K562 treated with DMSO at 1 percent for 24 hours (cell line): ENCODE data around the gene OXCT2. TPM values are rescaled to one million over a fixed set of nuclear protein-coding genes. Genes with fewer than 3 reads are reported as not detected.

ENCODE experiments used
- total RNA-seq: library from RNA; unstranded; fragments of 300-600 nt; gene quantifications from 2 replicates; pipeline ENCODE4 v1.2.3, GENCODE V29; 2022; ENCODE audit warnings: low read depth; ENCODE audit not compliant: insufficient read depth

OXCT2 gene
- total RNA-seq: 1.1 and 2.3 TPM in 2 replicates

GRCh38 chr1:39771022-39771532 lies at the start of gene OXCT2:
TSS of gene OXCT2 (minus strand) at chr1:39771348. CDS start at chr1:39771255, 93 bp downstream.

GRCh38 chr1:39788758-39789570 lies 17.8 kb upstream of the OXCT2 start, which contains the start of gene BMP8B:
TSS of gene BMP8B (minus strand) at chr1:39788865. CDS start at chr1:39788485, 380 bp downstream.

GRCh38 chr1:39738622-39739366 lies 32.4 kb downstream of the OXCT2 start, which contains the start of gene PPIE:
TSS of gene PPIE (plus strand) at chr1:39738882. CDS start at chr1:39738901, 19 bp downstream.

Other genes with a start within 250 kb of the OXCT2 start
- 137 and 147 TPM in 2 replicates for gene PABPC4, start 194.6 kb downstream of the OXCT2 start, total RNA-seq
- gene HEYL, start 131.7 kb downstream of the OXCT2 start, total RNA-seq: 1.5 and 2.0 TPM in 2 replicates
- 0.29 TPM in 1 of 2 replicates, not detected in the other for gene NT5C1A, start 99.2 kb downstream of the OXCT2 start, total RNA-seq
- gene HPCAL4, start 79.9 kb downstream of the OXCT2 start, total RNA-seq: 0.09 and 0.17 TPM in 2 replicates
- 121 and 122 TPM in 2 replicates for gene PPIE, start 32.5 kb downstream of the OXCT2 start, total RNA-seq
- 1.7 TPM in 2 replicates for gene BMP8B, start 17.5 kb upstream of the OXCT2 start, total RNA-seq
- 24.0 and 30.1 TPM in 2 replicates for gene TRIT1, start 112.2 kb upstream of the OXCT2 start, total RNA-seq
- gene MYCL, start 130.6 kb upstream of the OXCT2 start, total RNA-seq: 14.5 and 18.3 TPM in 2 replicates
- not detected in 2 replicates for gene MFSD2A, start 183.8 kb upstream of the OXCT2 start, total RNA-seq